CD8-positive, alpha-beta memory T cell (primary cell): ENCODE data around the gene LPAR4. TPM values are rescaled to one million over a fixed set of nuclear protein-coding genes. Genes with fewer than 3 reads are reported as not detected.
"Not testable (repeated sequence)": the region's sequence is repeated elsewhere in the genome, so short reads cannot be mapped to it uniquely, and the experiment has no call there.

Experiments
- CTCF ChIA-PET: fragments of 350-600 bp; sonication (Branson Sonifier 250); formaldehyde crosslinking; loops from one replicate; lab custom pipeline; 2021; ENCODE audit warnings: antibody characterized with exemption; lab: Charles Lee
- POLR2A ChIA-PET: fragments of 350-600 bp; sonication (Branson Sonifier 250); formaldehyde crosslinking; loops from one replicate; lab custom pipeline; 2021; ENCODE audit warnings: antibody characterized with exemption; lab: Charles Lee
- DNase-seq, 5 donors: peaks; one replicate each; pipeline versions ENCODE4 v3.0.0 to v3.0.0-alpha.2; 2020 to 2022; ENCODE audit warnings: mixed read lengths in 1 of 5
- H3K27ac ChIP-seq: one replicate; pipeline ENCODE4 v1.7.0; 2013; ENCODE audit warnings: low read depth, mild to moderate bottlenecking, low read length, moderate library complexity
- H3K27me3 ChIP-seq: 2 replicates; pipeline ENCODE4 v1.7.0; 2013; ENCODE audit warnings: low read length, mild to moderate bottlenecking; ENCODE audit not compliant: insufficient read depth, poor library complexity, severe bottlenecking
- H3K36me3 ChIP-seq: 2 replicates; pipeline ENCODE4 v1.7.0; 2013; ENCODE audit warnings: mild to moderate bottlenecking, low read length, moderate library complexity; ENCODE audit not compliant: insufficient read depth
- H3K4me1 ChIP-seq: 2 replicates; pipeline ENCODE4 v1.7.0; 2013; ENCODE audit warnings: mild to moderate bottlenecking, low read length, moderate library complexity; ENCODE audit not compliant: insufficient read depth
- H3K4me3 ChIP-seq: 2 replicates; pipeline ENCODE4 v1.7.0; 2013; ENCODE audit warnings: mild to moderate bottlenecking, low read length
- H3K9me3 ChIP-seq: 2 replicates; pipeline ENCODE4 v1.7.0; 2013; ENCODE audit warnings: mild to moderate bottlenecking, low read length
- H3K27ac Mint-ChIP-seq, 8 donors: one replicate each; pipeline ENCODE4 v1.8.0; 2020 to 2021; ENCODE audit warnings: mixed read lengths in 8 of 8, mild to moderate bottlenecking in 6 of 8, inconsistent platforms in 3 of 8, moderate library complexity in 3 of 8
- H3K27me3 Mint-ChIP-seq, 2 donors: one replicate each; pipeline ENCODE4 v1.8.0; 2020 to 2021; ENCODE audit warnings: mixed read lengths in 2 of 2, mild to moderate bottlenecking in 1 of 2, moderate library complexity in 1 of 2
- H3K36me3 Mint-ChIP-seq, 3 donors: one replicate each; pipeline ENCODE4 v1.8.0; 2020 to 2021; ENCODE audit warnings: mixed read lengths in 3 of 3, inconsistent platforms in 1 of 3, mild to moderate bottlenecking in 1 of 3
- H3K4me1 Mint-ChIP-seq, 3 donors: one replicate each; pipeline ENCODE4 v1.8.0; 2020 to 2021; ENCODE audit warnings: mixed read lengths in 3 of 3, inconsistent platforms in 1 of 3, mild to moderate bottlenecking in 1 of 3
- H3K4me3 Mint-ChIP-seq, 7 donors: one replicate each; pipeline ENCODE4 v1.8.0; 2020 to 2021; ENCODE audit warnings: mixed read lengths in 7 of 7, mild to moderate bottlenecking in 6 of 7, moderate library complexity in 4 of 7, inconsistent platforms in 2 of 7
- H3K9me3 Mint-ChIP-seq, 5 donors: one replicate each; pipeline ENCODE4 v1.8.0; 2020 to 2022; ENCODE audit warnings: mixed read lengths in 5 of 5, mild to moderate bottlenecking in 3 of 5, moderate library complexity in 2 of 5, inconsistent platforms in 1 of 5
- polyA plus RNA-seq: library from polyadenylated mRNA; unstranded; fragments of 300-500 nt; fragmentation: Illumina TruSeq; gene quantifications from one replicate; pipeline ENCODE4 v1.2.3, GENCODE V29; 2021
- total RNA-seq, 2 experiments: library from RNA; stranded (reverse); gene quantifications; one replicate each; pipeline ENCODE4 v1.2.3, GENCODE V29; 2021

The LPAR4 gene
- total and polyA plus RNA-seq, 3 experiments from 2014 or later: not detected

DNA sequence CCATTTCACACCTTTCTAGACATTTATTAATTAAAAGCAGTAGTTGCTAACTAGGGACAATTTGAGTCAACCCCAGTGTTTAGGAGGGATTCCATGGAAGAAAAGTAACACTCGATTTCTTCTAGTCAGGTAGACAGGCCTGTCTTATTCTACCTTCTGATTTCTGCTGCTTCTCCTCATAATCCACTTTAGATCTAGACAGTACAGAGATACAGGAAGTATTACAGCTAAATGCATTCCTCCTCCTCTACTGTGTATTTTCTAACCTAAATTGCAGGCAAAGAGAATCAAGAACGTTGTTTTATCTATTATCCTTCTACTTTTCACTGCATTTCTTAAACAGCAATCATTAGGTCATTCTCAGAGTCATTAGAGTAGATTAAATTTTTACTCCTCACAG, 52.6 kb downstream of the LPAR4 start:
- H3K36me3 ChIP-seq: no peaks in the 10 kb centered on the region
- Mint-ChIP-seq H3K27me3 (peaks cover 0 to 5% of the 10 kb centered on the region in 2 donors), H3K9me3 (peaks cover 0 to 2% (median 0%) of the 10 kb centered on the region in 5 donors), H3K4me3 (no peak overlapping the region), H3K4me1 (peaks cover 0 to 8% (median 0%) of the 10 kb centered on the region in 3 donors), H3K27ac (no peak overlapping the region), H3K36me3 (no peaks in the 10 kb centered on the region)
- no peak overlapping the region for H3K4me3 ChIP-seq
- H3K4me1 ChIP-seq: no peaks in the 10 kb centered on the region
- H3K9me3 ChIP-seq: no peaks in the 10 kb centered on the region
- ChIA-PET CTCF (no interaction called here), POLR2A (no interaction called here)
- no peak overlapping the region for H3K27ac ChIP-seq
- DNase-seq: no peak
- no peaks in the 10 kb centered on the region for H3K27me3 ChIP-seq

GRCh38 chrX:78800694-78801093, 53.2 kb downstream of the LPAR4 start:
- Histone ChIP-seq H3K27me3 (no peaks in the 10 kb centered on the region), H3K36me3 (no peaks in the 10 kb centered on the region), H3K4me1 (no peaks in the 10 kb centered on the region), H3K4me3 (no peak overlapping the region), H3K9me3 (no peaks in the 10 kb centered on the region), H3K27ac (no peak overlapping the region)
- Mint-ChIP-seq H3K27me3 (peaks cover 0 to 5% of the 10 kb centered on the region in 2 donors), H3K4me1 (peaks cover 0 to 8% (median 0%) of the 10 kb centered on the region in 3 donors), H3K4me3 (no peak overlapping the region), H3K9me3 (peaks cover 0 to 2% (median 0%) of the 10 kb centered on the region in 5 donors), H3K27ac (no peak overlapping the region), H3K36me3 (no peaks in the 10 kb centered on the region)
- DNase-seq: no peak
- ChIA-PET POLR2A (no interaction called here), CTCF (no interaction called here)

DNA sequence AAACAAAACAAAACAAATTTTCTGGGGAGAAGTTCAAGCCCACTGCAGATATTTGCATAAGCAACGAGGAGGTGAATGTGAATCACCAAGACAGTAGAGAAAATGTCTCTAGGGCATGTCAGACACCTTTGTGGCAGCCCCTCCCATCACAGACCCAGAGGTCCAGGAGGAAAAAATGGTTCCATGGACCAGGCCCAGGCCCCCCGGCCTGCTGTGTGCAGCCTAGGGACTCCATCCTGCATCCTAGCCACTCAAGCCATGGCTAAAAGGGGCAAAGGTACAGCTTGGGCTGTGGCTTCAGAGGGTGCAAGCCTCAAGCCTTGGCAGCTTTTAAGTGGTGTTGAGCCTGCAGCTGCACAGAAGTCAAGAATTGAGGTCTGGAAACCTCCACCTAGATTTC, 54.0 kb downstream of the LPAR4 start:
- CTCF ChIA-PET: no interaction called here
- H3K27me3 ChIP-seq: no peaks in the 10 kb centered on the region
- Mint-ChIP-seq H3K4me3 (no peak overlapping the region), H3K27me3 (peaks cover 0 to 8% of the 10 kb centered on the region in 2 donors), H3K36me3 (no peaks in the 10 kb centered on the region), H3K4me1 (peaks cover 0 to 8% (median 0%) of the 10 kb centered on the region in 3 donors), H3K27ac (no peak overlapping the region), H3K9me3 (peaks cover 0 to 2% (median 0%) of the 10 kb centered on the region in 5 donors)
- H3K4me1 ChIP-seq: no peaks in the 10 kb centered on the region
- no peaks in the 10 kb centered on the region for H3K36me3 ChIP-seq
- no peak overlapping the region for H3K4me3 ChIP-seq
- DNase-seq: no peak
- no peaks in the 10 kb centered on the region for H3K9me3 ChIP-seq
- no peak overlapping the region for H3K27ac ChIP-seq
- POLR2A ChIA-PET: no interaction called here

DNA sequence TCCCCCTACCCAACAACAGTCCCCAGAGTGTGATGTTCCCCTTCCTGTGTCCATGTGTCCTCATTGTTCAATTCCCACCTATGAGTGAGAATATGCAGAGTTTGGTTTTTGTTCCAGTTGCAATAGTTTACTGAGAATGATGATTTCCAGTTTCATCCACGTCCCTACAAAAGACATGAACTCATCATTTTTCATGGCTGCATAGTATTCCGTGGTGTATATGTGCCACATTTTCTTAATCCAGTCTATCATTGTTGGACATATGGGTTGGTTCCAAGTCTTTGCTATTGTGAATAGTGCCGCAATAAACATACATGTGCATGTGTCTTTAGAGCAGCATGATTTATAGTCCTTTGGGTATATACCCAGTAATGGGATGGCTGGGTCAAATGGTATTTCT, 55.0 kb downstream of the LPAR4 start:
- POLR2A ChIA-PET, H3K27me3 Mint-ChIP-seq, DNase-seq, H3K4me3 ChIP-seq, H3K4me3 Mint-ChIP-seq, H3K4me1 Mint-ChIP-seq, H3K9me3 Mint-ChIP-seq, H3K36me3 Mint-ChIP-seq, H3K27me3 ChIP-seq, H3K27ac ChIP-seq, CTCF ChIA-PET, H3K36me3 ChIP-seq, H3K9me3 ChIP-seq, H3K4me1 ChIP-seq: not testable (repeated sequence)
- H3K27ac Mint-ChIP-seq: peak overlapping the region in 1 of 8 donors; percentile 19

Other genes starting within 250 kb of the LPAR4 start
- gene RTL3, start 88.4 kb upstream of the LPAR4 start, total RNA-seq: not detected
- not detected for gene RTL3, start 88.4 kb upstream of the LPAR4 start, polyA plus RNA-seq
- gene P2RY10, start 197.7 kb downstream of the LPAR4 start, total RNA-seq: 10 to 100 TPM; 64.9 to 66.4 TPM
- 58.8 TPM for gene P2RY10, start 197.7 kb downstream of the LPAR4 start, polyA plus RNA-seq